HCT116 (cell line): ENCODE data around the gene PPM1F. TPM values are rescaled to one million over a fixed set of nuclear protein-coding genes. Genes with fewer than 3 reads are reported as not detected.
"Not testable (repeated sequence)": the region's sequence is repeated elsewhere in the genome, so short reads cannot be mapped to it uniquely, and the experiment has no call there.

Experiments used
- ATAC-seq: fragments of 200-7000 bp; cut with Tn5 transposase; 2 replicates; pipeline ENCODE4 v1.9.1; 2020; ENCODE audit warnings: mild to moderate bottlenecking, moderate library complexity
- BruUV-seq: library from RNA; stranded (reverse); fragments of 400-500 nt; replicated peaks from 2 replicates; lab custom pipeline; 2021; lab: Mats Ljungman, UMichigan
- CTCF ChIA-PET: fragments of 300-600 bp; sonication (Branson Sonifier 250); formaldehyde crosslinking; loops from one replicate; lab custom pipeline; 2021; ENCODE audit warnings: antibody characterized with exemption; lab: Charles Lee
- POLR2A ChIA-PET: fragments of 300-600, 350-600 bp; sonication (Branson Sonifier 250); formaldehyde crosslinking; loops from one replicate; lab custom pipeline; 2021; ENCODE audit warnings: antibody characterized with exemption; lab: Charles Lee
- RAD21 ChIA-PET, 2 experiments: fragments of 300-600 bp; sonication (Branson Sonifier 250); formaldehyde crosslinking; loops; one replicate each; lab custom pipeline; 2023; ENCODE audit warnings: low total read pairs in 2 of 2; ENCODE audit not compliant: uncharacterized antibody in 2 of 2, unreplicated experiment in 2 of 2, low non-redundant PET in 1 of 2; lab: Charles Lee
- DNase-seq: peaks from one replicate; pipeline ENCODE4 v3.0.0-alpha.2; 2010; ENCODE audit warnings: low read depth, low spot score
- H2AFZ ChIP-seq: fragments of 200-600 bp; shearing (Covaris generic), sonication (generic); 2 replicates; pipeline ENCODE4 v1.6.1; 2017; ENCODE audit warnings: low read depth, mixed run types, mixed read lengths, antibody characterized with exemption, low read length; ENCODE audit not compliant: poor library complexity, severe bottlenecking
- H3K27ac ChIP-seq: 2 replicates; pipeline ENCODE4 v1.5.1; 2012; ENCODE audit warnings: low read depth, low read length
- H3K27me3 ChIP-seq: fragments of 200-600 bp; sonication (generic); 2 replicates; pipeline ENCODE4 v1.6.1; 2016; ENCODE audit warnings: mixed run types, low read length, mixed read lengths; ENCODE audit not compliant: insufficient read depth
- H3K36me3 ChIP-seq, 2 experiments: fragments of 200-500 bp in 1 of 2; fragments of 200-600 bp in 1 of 2; sonication (Bioruptor generic) in 1 of 2; sonication (generic) in 1 of 2; 2 replicates each; pipeline versions ENCODE4 v1.5.1 to v1.6.1; 2014 to 2016; ENCODE audit warnings: low read length in 2 of 2, inconsistent platforms in 1 of 2, mixed read lengths in 1 of 2, mixed run types in 1 of 2; ENCODE audit not compliant: insufficient read depth in 2 of 2, control insufficient read depth in 1 of 2
- H3K4me1 ChIP-seq, 2 experiments: fragments of 200-600 bp in 1 of 2; sonication (generic) in 1 of 2; 2 replicates each; pipeline versions ENCODE4 v1.5.1 to v1.6.1; 2012 to 2017; ENCODE audit warnings: low read length in 2 of 2, inconsistent platforms in 1 of 2, mild to moderate bottlenecking in 1 of 2, mixed read lengths in 1 of 2, mixed run types in 1 of 2, moderate library complexity in 1 of 2; ENCODE audit not compliant: insufficient read depth in 2 of 2, control insufficient read depth in 1 of 2
- H3K4me2 ChIP-seq: fragments of 200-600 bp; sonication (generic); 2 replicates; pipeline ENCODE4 v1.6.1; 2017; ENCODE audit warnings: mixed run types, low read length, mixed read lengths
- H3K4me3 ChIP-seq, 2 experiments: fragments of 200-600 bp in 1 of 2; sonication (generic) in 1 of 2; replicated peaks in 1 of 2; 2 replicates each; pipeline ENCODE4 v1.5.1; 2011 to 2016; ENCODE audit warnings: low read length in 2 of 2, control low read depth in 1 of 2, low read depth in 1 of 2, mild to moderate bottlenecking in 1 of 2, mixed read lengths in 1 of 2, mixed run types in 1 of 2
- H3K79me2 ChIP-seq: fragments of 200-600 bp; sonication (generic); 2 replicates; pipeline ENCODE4 v1.6.1; 2017; ENCODE audit warnings: mild to moderate bottlenecking, mixed run types, low read length, moderate library complexity, mixed read lengths; ENCODE audit not compliant: insufficient read depth
- H3K9ac ChIP-seq: fragments of 200-600 bp; sonication (generic); 2 replicates; pipeline ENCODE4 v1.6.1; 2016; ENCODE audit warnings: low read length, mixed read lengths
- H3K9me2 ChIP-seq: fragments of 200-600 bp; sonication (generic), shearing (Covaris generic); 2 replicates; pipeline ENCODE4 v1.6.1; 2017; ENCODE audit warnings: mixed run types, mild to moderate bottlenecking, moderate library complexity; ENCODE audit not compliant: insufficient read depth
- H3K9me3 ChIP-seq, 2 experiments: fragments of 200-500 bp in 1 of 2; fragments of 200-600 bp in 1 of 2; sonication (Bioruptor generic) in 1 of 2; sonication (generic) in 1 of 2; 2 replicates each; pipeline ENCODE4 v1.6.1; 2014 to 2017; ENCODE audit warnings: low read length in 2 of 2, mixed read lengths in 2 of 2, inconsistent platforms in 1 of 2, low read depth in 1 of 2, mild to moderate bottlenecking in 1 of 2, mixed run types in 1 of 2, moderate library complexity in 1 of 2; ENCODE audit not compliant: control insufficient read depth in 1 of 2, insufficient read depth in 1 of 2
- H4K20me1 ChIP-seq: fragments of 200-600 bp; sonication (generic), shearing (Covaris generic); 2 replicates; pipeline ENCODE4 v1.6.1; 2017; ENCODE audit warnings: mixed run types, mild to moderate bottlenecking, moderate library complexity; ENCODE audit not compliant: insufficient read depth
- CBX3 ChIP-seq: IDR thresholded peaks from 2 replicates; pipeline ENCODE4 v1.6.1; 2012; ENCODE audit warnings: low read depth
- EZH2 ChIP-seq: fragments of 200-600 bp; sonication (generic); IDR thresholded peaks from 2 replicates; pipeline ENCODE4 v1.6.1; 2017; ENCODE audit warnings: antibody characterized with exemption, mixed run types
- RAD21 ChIP-seq: IDR thresholded peaks from 2 replicates; pipeline ENCODE4 v1.6.1; 2012; ENCODE audit warnings: low read depth, mild to moderate bottlenecking
- YY1 ChIP-seq: IDR thresholded peaks from 2 replicates; pipeline ENCODE4 v1.6.1; 2011; ENCODE audit warnings: low read length, low read depth, moderate library complexity, mild to moderate bottlenecking; ENCODE audit not compliant: insufficient replicate concordance; ENCODE audit errors: extremely low read depth
- ZBTB33 ChIP-seq: IDR thresholded peaks from 2 replicates; pipeline ENCODE4 v1.6.1; 2011; ENCODE audit warnings: mild to moderate bottlenecking, low read length, moderate library complexity; ENCODE audit not compliant: insufficient replicate concordance; ENCODE audit errors: extremely low read depth
- ZFX ChIP-seq: fragments of 450-650 bp; IDR thresholded peaks from 2 replicates; pipeline ENCODE4 v1.6.1; 2017
- intact Hi-C: fragments of 100-400 bp; cut with micrococcal nuclease; formaldehyde crosslinking; loops from 2 replicates; pipeline ENCODE4 v1.10.0; 2022
- total RNA-seq: library from RNA; stranded (reverse); gene quantifications from one replicate; pipeline ENCODE4 v1.2.1, GENCODE V29; 2021; ENCODE audit not compliant: unreplicated experiment

PPM1F gene
- total RNA-seq, 1 experiment from 2014 or later = 27.3 TPM

DNA sequence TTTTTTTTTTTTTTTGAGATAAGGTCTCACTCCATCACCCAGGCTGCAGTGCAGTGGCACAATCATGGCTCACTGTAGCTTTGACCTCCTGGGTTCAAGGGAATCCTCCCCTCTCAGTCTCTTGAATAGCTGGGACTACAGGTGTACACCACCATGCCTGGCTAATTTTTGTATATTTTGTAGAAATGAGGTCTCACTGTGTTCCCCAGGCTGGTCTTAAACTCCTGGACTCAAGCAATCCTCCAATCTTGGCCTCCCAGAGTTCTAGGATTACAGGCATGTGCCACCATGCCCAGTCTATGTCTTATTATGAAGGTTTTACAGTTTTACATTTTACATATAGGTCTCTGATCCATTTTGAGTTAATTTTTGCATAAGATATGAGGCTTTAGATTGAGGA, 64.8 kb downstream of the PPM1F start:
- H3K9me3 ChIP-seq = no peaks in the 10 kb centered on the region
- H3K36me3 ChIP-seq = no peaks in the 10 kb centered on the region
- DNase-seq = no peak
- H3K9me2 ChIP-seq = no peaks in the 10 kb centered on the region
- no peaks in the 10 kb centered on the region for H3K4me1 ChIP-seq
- H4K20me1 ChIP-seq = no peaks in the 10 kb centered on the region
- H3K4me3 ChIP-seq = no peak overlapping the region
- no TSS peak for BruUV-seq
- H3K4me2 ChIP-seq = no peak overlapping the region
- RAD21 ChIA-PET = no interaction called here
- ATAC-seq = no peak
- no peaks in the 10 kb centered on the region for H3K27me3 ChIP-seq
- no peak for TF ChIP-seq CBX3
- TF ChIP-seq ZFX = no peak
- TF ChIP-seq ZBTB33 = no peak
- TF ChIP-seq EZH2 = no peak
- TF ChIP-seq RAD21 = no peak
- no peak for TF ChIP-seq YY1
- intact Hi-C loops = no loop called here
- no peak overlapping the region for H2AFZ ChIP-seq
- no peak overlapping the region for H3K27ac ChIP-seq
- H3K9ac ChIP-seq = no peak overlapping the region
- POLR2A ChIA-PET = no interaction called here
- CTCF ChIA-PET = no interaction called here
- H3K79me2 ChIP-seq = no peaks in the 10 kb centered on the region

DNA sequence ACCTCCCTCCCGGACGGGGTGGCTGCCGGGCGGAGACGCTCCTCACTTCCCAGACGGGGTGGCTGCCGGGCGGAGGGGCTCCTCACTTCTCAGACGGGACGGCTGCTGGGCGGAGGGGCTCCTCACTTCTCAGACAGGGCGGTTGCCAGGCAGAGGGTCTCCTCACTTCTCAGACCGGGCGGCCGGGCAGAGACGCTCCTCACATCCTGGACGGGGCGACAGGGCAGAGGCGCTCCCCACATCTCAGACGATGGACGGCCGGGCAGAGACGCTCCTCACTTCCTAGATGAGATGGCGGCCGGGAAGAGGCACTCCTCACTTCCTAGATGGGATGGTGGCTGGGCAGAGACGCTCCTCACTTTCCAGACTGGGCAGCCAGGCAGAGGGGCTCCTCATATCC, 68.7 kb downstream of the PPM1F start:
- CTCF ChIA-PET, H3K4me2 ChIP-seq, H3K4me1 ChIP-seq, H3K4me3 ChIP-seq, H4K20me1 ChIP-seq, H3K9me2 ChIP-seq, DNase-seq, intact Hi-C loops, RAD21 ChIA-PET, H3K9ac ChIP-seq, POLR2A ChIA-PET, H2AFZ ChIP-seq, H3K27me3 ChIP-seq, H3K36me3 ChIP-seq, H3K79me2 ChIP-seq, H3K27ac ChIP-seq, H3K9me3 ChIP-seq, BruUV-seq, ATAC-seq: not testable (repeated sequence)

- CTCF ChIA-PET, H3K27ac ChIP-seq, H2AFZ ChIP-seq, H3K9me2 ChIP-seq, H3K79me2 ChIP-seq, H3K4me2 ChIP-seq, DNase-seq, RAD21 ChIA-PET, H3K4me3 ChIP-seq, H4K20me1 ChIP-seq, intact Hi-C loops, H3K9me3 ChIP-seq, POLR2A ChIA-PET, H3K9ac ChIP-seq, BruUV-seq, H3K36me3 ChIP-seq, ATAC-seq, H3K27me3 ChIP-seq, H3K4me1 ChIP-seq: not testable (repeated sequence)
Observed at GRCh38 chr22:21882754-21883333, 69.8 kb downstream of the PPM1F start.
